ENCODE results near the gene SRCIN1. TPM values are rescaled to one million over a fixed set of nuclear protein-coding genes. Genes with fewer than 3 reads are reported as not detected.

SRCIN1 gene
- total and polyA plus RNA-seq, 7 donors = 0.04 to 0.39 (median 0.16) TPM; not detected in 1

DNA sequence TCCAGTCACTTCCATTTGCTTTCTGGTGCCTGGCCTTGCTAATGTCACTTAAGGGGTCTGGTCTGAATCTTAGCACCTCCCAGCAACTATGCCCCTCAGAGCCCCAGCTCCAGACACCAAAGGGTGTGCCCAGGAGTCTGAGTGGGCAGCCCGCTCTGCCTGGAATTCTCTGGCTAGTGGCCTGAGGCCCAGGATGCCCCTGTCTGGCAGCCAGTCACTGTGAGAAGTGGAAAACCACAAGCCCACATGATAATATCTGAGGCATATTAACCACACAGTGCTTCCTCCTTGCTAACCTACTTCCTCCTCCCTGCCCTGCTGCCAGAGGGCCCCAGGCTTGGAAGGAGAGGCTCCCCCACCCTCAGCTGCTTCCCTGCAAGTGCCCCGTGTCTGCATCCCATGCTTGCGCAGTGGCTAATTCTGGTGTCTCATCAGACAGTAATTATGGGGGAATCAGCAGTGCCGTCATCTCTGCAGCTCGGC lies 14.0 kb downstream of the SRCIN1 start:
- DNase-seq = no peak
- H3K27me3 ChIP-seq (ENCODE audit: insufficient read depth in 3 of 3, low read length in 2 of 3) = peaks cover 0 to 74% (median 15%) of the 10 kb centered on the region in 3 donors
- intact Hi-C loops (cut with DNase I) = loop anchor here in 1 of 2 donors (5.0 kb wide), 1 partner anchor 34 kb away; no protein-coding TSS in a partner anchor
- no peaks in the 10 kb centered on the region for H3K4me1 ChIP-seq
- no peaks in the 10 kb centered on the region for H3K36me3 ChIP-seq (ENCODE audit: insufficient read depth in 1 of 2, low read depth in 1 of 2)
- 58 to 72% (median 59%) methylated on average over 5 of the region's 5 CpGs for WGBS, 3 donors
- TF ChIP-seq, protein P1, sequence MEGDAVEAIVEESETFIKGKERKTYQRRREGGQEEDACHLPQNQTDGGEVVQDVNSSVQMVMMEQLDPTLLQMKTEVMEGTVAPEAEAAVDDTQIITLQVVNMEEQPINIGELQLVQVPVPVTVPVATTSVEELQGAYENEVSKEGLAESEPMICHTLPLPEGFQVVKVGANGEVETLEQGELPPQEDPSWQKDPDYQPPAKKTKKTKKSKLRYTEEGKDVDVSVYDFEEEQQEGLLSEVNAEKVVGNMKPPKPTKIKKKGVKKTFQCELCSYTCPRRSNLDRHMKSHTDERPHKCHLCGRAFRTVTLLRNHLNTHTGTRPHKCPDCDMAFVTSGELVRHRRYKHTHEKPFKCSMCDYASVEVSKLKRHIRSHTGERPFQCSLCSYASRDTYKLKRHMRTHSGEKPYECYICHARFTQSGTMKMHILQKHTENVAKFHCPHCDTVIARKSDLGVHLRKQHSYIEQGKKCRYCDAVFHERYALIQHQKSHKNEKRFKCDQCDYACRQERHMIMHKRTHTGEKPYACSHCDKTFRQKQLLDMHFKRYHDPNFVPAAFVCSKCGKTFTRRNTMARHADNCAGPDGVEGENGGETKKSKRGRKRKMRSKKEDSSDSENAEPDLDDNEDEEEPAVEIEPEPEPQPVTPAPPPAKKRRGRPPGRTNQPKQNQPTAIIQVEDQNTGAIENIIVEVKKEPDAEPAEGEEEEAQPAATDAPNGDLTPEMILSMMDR (IDR thresholded peaks at IDR 0.05) = no peak
- no peak overlapping the region for H3K27ac ChIP-seq
- H3K4me3 ChIP-seq = no peak overlapping the region
- no peak for ATAC-seq
- H3K9me3 ChIP-seq = no peaks in the 10 kb centered on the region

DNA sequence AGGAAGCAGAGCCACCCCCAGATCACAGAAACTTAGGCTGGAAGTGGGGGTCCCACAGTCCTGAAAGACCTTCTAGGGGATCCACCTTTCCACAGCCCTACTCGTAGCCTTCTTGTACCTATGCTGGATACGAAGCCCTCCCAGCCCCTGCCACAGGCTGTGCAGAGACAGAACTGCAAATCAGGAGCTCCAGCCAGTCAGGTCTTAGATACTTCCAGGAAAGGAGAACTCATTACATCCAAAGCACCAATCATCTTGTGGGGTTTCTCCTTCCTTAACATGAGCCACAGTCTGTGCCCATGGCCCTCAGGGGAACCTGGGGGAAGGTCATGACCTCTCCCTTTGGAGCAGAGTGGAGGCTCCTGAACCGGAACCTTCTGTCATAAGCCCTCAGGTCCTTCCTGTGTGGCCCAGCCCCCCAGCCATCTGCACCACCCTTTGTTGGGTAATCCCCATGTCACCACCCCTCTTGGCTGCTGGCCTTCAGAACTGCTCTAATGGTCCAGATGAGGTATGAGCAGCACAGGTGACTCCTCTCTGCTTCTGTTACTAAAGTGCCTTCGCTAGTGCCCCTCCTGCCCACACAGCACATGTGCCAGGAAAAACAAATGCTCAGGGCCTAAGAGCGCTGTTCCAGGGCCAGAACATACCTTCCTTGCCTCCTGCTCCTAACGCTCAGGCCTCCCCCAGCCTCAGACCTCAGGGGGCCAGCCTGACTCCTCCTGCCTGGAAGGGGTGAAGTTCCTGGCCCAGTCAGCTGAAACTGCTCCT lies 14.6 kb downstream of the SRCIN1 start:
- intact Hi-C loops (cut with DNase I) = loop anchor here in 1 of 2 donors (5.0 kb wide), 1 partner anchor 34 kb away; no protein-coding TSS in a partner anchor
- ATAC-seq = peak in 1 of 4 donors; percentile 17
- Histone ChIP-seq H3K27me3 (ENCODE audit: insufficient read depth in 3 of 3, low read length in 2 of 3) (peaks cover 0 to 73% (median 14%) of the 10 kb centered on the region in 3 donors), H3K27ac (no peak overlapping the region), H3K4me3 (no peak overlapping the region), H3K36me3 (ENCODE audit: insufficient read depth in 1 of 2, low read depth in 1 of 2) (no peaks in the 10 kb centered on the region), H3K4me1 (no peaks in the 10 kb centered on the region), H3K9me3 (no peaks in the 10 kb centered on the region)
- 76 to 80% (median 76%) methylated on average over 6 of the region's 6 CpGs for WGBS, 3 donors
- no peak for DNase-seq
- TF ChIP-seq, protein P1 (IDR thresholded peaks at IDR 0.05) = no peak

DNA sequence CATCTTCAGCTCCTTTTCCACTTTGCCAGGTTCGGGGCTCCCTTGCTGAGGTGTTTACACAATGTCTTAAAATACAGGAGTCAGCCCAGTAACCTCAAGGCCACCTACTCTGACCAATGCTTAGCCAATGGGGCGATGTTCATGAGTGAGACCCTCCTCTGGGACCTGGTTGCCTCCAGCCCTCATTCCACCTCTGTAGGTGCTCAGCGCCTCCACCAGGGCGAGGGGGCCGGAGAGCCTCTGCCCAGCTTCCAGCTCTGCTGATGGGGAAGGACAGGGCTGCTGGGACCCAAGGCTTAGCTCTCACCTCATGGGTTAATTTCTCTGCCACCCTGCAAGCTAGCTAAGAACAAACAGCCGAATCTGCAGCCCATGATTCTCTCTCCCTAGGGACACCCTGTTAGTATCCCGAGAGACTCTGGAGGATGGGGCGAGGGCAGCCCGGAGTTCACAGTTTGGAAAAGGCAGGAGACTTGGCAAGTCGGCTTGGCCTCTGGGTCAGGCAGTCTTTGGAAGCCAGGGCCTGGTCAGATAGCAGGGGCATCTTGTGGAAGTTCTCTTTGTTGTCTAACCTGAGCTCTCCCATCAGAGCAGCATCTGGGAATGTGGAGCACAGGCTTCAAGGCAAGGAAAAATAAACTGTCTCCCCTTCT lies 16.2 kb downstream of the SRCIN1 start:
- Histone ChIP-seq H3K36me3 (ENCODE audit: insufficient read depth in 1 of 2, low read depth in 1 of 2) (no peaks in the 10 kb centered on the region), H3K4me3 (no peak overlapping the region), H3K27ac (no peak overlapping the region), H3K9me3 (no peaks in the 10 kb centered on the region), H3K4me1 (no peaks in the 10 kb centered on the region), H3K27me3 (ENCODE audit: insufficient read depth in 3 of 3, low read length in 2 of 3) (peaks cover 0 to 64% (median 8%) of the 10 kb centered on the region in 3 donors)
- intact Hi-C loops (cut with DNase I) = loop anchor here in 1 of 2 donors (5.0 kb wide), 1 partner anchor 32 kb away; no protein-coding TSS in a partner anchor
- DNase-seq (no peak), ATAC-seq (no peak)
- 79 to 82% (median 81%) methylated on average over 10 of the region's 10 CpGs for WGBS, 3 donors
- TF ChIP-seq, protein P1 (IDR thresholded peaks at IDR 0.05) = no peak

DNA sequence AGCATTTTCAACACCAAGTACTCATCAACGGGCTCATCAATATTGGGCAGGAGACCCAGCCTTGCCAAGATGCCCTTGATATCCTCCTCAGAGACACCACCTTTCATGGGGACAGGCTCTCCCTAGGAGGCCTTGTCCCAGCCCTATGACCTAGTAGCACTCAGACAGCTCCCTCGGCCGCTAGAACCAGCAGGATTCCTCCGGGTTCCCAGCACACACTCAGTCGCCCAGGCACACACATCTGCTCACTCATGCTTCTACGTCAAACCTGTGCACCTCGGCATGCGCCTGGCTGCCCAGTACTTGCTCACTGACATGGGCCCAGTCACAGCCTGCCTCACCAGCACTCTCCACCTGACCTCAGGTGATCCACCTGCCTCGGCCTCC lies 17.0 kb downstream of the SRCIN1 start:
- no peaks in the 10 kb centered on the region for H3K36me3 ChIP-seq (ENCODE audit: insufficient read depth in 1 of 2, low read depth in 1 of 2)
- H3K27ac ChIP-seq = no peak overlapping the region
- no peak overlapping the region for H3K4me3 ChIP-seq
- no peaks in the 10 kb centered on the region for H3K9me3 ChIP-seq
- TF ChIP-seq, protein P1 (IDR thresholded peaks at IDR 0.05) = no peak
- WGBS, 3 donors = 62 to 74% (median 71%) methylated on average over 9 of the region's 9 CpGs
- H3K4me1 ChIP-seq = peaks cover 4% of the 10 kb centered on the region
- no peak for DNase-seq
- intact Hi-C loops (cut with DNase I) = no loop called here
- no peak for ATAC-seq
- peaks cover 0 to 63% (median 6%) of the 10 kb centered on the region in 3 donors for H3K27me3 ChIP-seq (ENCODE audit: insufficient read depth in 3 of 3, low read length in 2 of 3)

Data from psoas muscle (tissue), 8 donors.